A172 (cell line): Measurements from ENCODE around the gene CACNB4. TPM values are rescaled to one million over a fixed set of nuclear protein-coding genes. Genes with fewer than 3 reads are reported as not detected.
"Not testable (repeated sequence)": the region's sequence is repeated elsewhere in the genome, so short reads cannot be mapped to it uniquely, and the experiment has no call there.

Experiments
- DNase-seq: peaks from one replicate; pipeline ENCODE4 v3.0.0-alpha.2; 2015; ENCODE audit warnings: low spot score
- total RNA-seq: library from RNA; depleted of rRNA; stranded (reverse); fragments of >200 nt; shearing (Covaris generic); gene quantifications from 2 replicates; pipeline ENCODE4 v1.2.3, GENCODE V29; 2014

CACNB4 gene
- total RNA-seq, 1 experiment from 2014 or later = 2.2 TPM

- peak; percentile 89 for DNase-seq
Observed at GRCh38 chr2:152054593-152054992, 44.3 kb downstream of the CACNB4 start.

- no peak for DNase-seq
Observed at GRCh38 chr2:152051436-152051835, 47.4 kb downstream of the CACNB4 start.

- no peak for DNase-seq
Observed at GRCh38 chr2:152050915-152051314, 47.9 kb downstream of the CACNB4 start.

- DNase-seq = no peak
Observed at GRCh38 chr2:152050341-152050740, 48.5 kb downstream of the CACNB4 start.

- DNase-seq = no peak
Observed at GRCh38 chr2:152049541-152049940, 49.3 kb downstream of the CACNB4 start.

- no peak for DNase-seq
Observed at GRCh38 chr2:152047824-152048471, 50.9 kb downstream of the CACNB4 start.

GRCh38 chr2:152046940-152047339 is 51.9 kb downstream of the CACNB4 start:
- DNase-seq = no peak

GRCh38 chr2:152042636-152043615 is 55.9 kb downstream of the CACNB4 start:
- DNase-seq = no peak

GRCh38 chr2:152038441-152038958 is 60.3 kb downstream of the CACNB4 start:
- peak; percentile 28 for DNase-seq

GRCh38 chr2:152037743-152038435 is 61.0 kb downstream of the CACNB4 start:
- DNase-seq = no peak

GRCh38 chr2:152036611-152037469 is 62.0 kb downstream of the CACNB4 start:
- peak; percentile 71 for DNase-seq

GRCh38 chr2:152034257-152034801 is 64.5 kb downstream of the CACNB4 start:
- DNase-seq = no peak

GRCh38 chr2:152033011-152033925 is 65.6 kb downstream of the CACNB4 start:
- DNase-seq = no peak

- DNase-seq = no peak
Observed at GRCh38 chr2:152031747-152032306, 67.0 kb downstream of the CACNB4 start.

GRCh38 chr2:152030596-152031328 is 68.1 kb downstream of the CACNB4 start:
- DNase-seq = not testable (repeated sequence)

- DNase-seq = no peak
Observed at GRCh38 chr2:152028182-152028862, 70.5 kb downstream of the CACNB4 start.

GRCh38 chr2:152025678-152026287 is 73.1 kb downstream of the CACNB4 start:
- DNase-seq = peak; percentile 82

- no peak for DNase-seq
Observed at GRCh38 chr2:152024477-152024876, 74.4 kb downstream of the CACNB4 start.
